ENCODE measurements around the gene BSPRY. TPM values are rescaled to one million over a fixed set of nuclear protein-coding genes. Genes with fewer than 3 reads are reported as not detected.

BSPRY gene
- total RNA-seq, 2 donors from 2014 or later, result 0.48 to 3.8 TPM

DNA sequence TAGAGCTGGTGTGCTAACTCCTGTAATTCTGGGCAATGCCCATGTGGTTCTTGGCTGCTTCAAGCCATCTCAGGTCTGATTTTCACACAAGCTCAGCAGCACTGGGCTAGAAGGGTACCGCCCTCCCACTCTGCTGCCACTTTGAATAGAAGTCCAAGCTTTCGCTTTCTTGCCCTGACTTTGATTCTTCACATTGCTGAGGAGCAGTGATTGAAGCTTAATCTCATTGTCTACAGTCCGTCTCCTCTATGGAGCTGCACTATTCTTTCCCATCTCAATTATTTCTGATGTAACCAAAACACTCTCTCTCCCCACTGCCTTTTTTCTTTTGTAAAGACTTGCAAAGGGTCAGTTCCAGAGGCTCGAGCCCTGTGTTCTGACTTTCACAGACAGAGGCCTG, 33.3 kb upstream of the BSPRY start:
- Histone ChIP-seq H3K4me3 (no peak overlapping the region), H3K27me3 (no peaks in the 10 kb centered on the region), H3K36me3 (no peaks in the 10 kb centered on the region), H3K4me1 (no peaks in the 10 kb centered on the region), H3K27ac (no peak overlapping the region), H3K9me3 (no peaks in the 10 kb centered on the region)
- no peak for DNase-seq (ENCODE audit: low spot score)
- TF ChIP-seq, protein P1, sequence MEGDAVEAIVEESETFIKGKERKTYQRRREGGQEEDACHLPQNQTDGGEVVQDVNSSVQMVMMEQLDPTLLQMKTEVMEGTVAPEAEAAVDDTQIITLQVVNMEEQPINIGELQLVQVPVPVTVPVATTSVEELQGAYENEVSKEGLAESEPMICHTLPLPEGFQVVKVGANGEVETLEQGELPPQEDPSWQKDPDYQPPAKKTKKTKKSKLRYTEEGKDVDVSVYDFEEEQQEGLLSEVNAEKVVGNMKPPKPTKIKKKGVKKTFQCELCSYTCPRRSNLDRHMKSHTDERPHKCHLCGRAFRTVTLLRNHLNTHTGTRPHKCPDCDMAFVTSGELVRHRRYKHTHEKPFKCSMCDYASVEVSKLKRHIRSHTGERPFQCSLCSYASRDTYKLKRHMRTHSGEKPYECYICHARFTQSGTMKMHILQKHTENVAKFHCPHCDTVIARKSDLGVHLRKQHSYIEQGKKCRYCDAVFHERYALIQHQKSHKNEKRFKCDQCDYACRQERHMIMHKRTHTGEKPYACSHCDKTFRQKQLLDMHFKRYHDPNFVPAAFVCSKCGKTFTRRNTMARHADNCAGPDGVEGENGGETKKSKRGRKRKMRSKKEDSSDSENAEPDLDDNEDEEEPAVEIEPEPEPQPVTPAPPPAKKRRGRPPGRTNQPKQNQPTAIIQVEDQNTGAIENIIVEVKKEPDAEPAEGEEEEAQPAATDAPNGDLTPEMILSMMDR (IDR thresholded peaks at IDR 0.05), result no peak

DNA sequence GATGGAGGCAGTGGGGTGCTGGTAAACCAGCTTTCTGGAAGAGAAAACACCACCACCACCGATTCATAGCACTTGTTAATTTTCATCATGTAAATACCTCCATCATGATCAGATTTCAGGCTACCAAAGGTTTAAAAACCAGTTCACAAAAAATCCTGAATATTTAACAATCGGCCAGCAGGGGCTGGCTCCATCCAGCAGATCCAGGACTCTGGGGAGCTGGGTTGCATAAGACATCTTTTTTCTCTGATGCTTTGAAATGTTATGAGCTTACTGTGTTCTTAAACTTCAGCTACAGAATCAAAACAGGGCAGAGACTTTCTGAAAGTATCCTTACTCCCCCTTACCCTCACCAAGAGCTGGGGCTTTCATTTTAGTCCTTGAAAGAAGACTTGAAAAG, 31.6 kb upstream of the BSPRY start:
- Histone ChIP-seq H3K27me3 (no peaks in the 10 kb centered on the region), H3K4me3 (no peak overlapping the region), H3K27ac (no peak overlapping the region), H3K9me3 (no peaks in the 10 kb centered on the region), H3K4me1 (no peaks in the 10 kb centered on the region), H3K36me3 (no peaks in the 10 kb centered on the region)
- TF ChIP-seq, protein P1 (IDR thresholded peaks at IDR 0.05), result peak in 1 of 2 donors; percentile 24
- DNase-seq (ENCODE audit: low spot score), result no peak

DNA sequence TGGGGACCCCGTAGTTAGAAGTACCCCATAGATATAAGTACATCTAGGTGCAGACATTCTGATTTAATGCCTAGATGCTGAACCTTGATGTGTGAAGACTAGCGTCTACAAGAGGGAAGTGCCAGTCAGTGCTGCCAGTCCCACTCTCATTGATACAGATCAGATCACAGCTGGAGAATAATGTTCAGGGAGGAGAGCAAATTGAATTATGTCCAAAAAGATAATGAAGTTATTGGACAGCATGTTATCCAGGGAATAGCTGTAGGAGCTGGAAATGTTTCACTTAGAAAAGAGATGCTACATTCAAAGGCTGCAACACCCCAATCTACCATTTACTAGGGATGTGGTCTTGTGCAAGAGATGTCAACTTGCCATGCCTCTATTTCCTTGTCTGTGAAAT, 30.3 kb upstream of the BSPRY start:
- Histone ChIP-seq H3K9me3 (no peaks in the 10 kb centered on the region), H3K4me3 (no peak overlapping the region), H3K27me3 (no peaks in the 10 kb centered on the region), H3K4me1 (no peaks in the 10 kb centered on the region), H3K27ac (no peak overlapping the region), H3K36me3 (no peaks in the 10 kb centered on the region)
- DNase-seq (ENCODE audit: low spot score), result no peak
- TF ChIP-seq, protein P1 (IDR thresholded peaks at IDR 0.05), result no peak

- Histone ChIP-seq H3K4me1 (no peaks in the 10 kb centered on the region), H3K27ac (no peak overlapping the region), H3K36me3 (no peaks in the 10 kb centered on the region), H3K4me3 (no peak overlapping the region), H3K27me3 (no peaks in the 10 kb centered on the region), H3K9me3 (no peaks in the 10 kb centered on the region)
- TF ChIP-seq, protein P1 (IDR thresholded peaks at IDR 0.05), result no peak
- DNase-seq (ENCODE audit: low spot score), result no peak
Observed at GRCh38 chr9:113320051-113320450, 29.3 kb upstream of the BSPRY start.

DNA sequence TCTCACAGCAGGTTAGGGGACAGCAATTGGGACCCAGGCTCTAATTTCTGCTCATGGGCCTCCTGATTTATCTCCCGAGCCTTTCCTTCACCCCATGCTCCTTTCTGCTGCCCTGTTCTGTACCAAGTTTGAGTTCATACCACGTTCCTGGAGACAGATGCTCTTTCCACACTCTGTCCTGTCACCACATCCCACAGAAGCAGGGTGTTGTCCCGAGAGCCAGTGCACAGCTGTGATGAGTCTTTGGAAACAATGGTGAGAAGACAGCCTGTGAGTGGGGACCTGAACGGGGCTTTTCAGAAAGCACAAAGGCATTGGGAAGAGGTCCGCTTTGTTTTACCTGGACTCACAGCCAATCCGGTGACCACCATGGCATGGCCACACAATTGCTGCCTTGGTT, 26.7 kb upstream of the BSPRY start:
- DNase-seq (ENCODE audit: low spot score), result no peak
- Histone ChIP-seq H3K4me3 (no peak overlapping the region), H3K27me3 (no peaks in the 10 kb centered on the region), H3K36me3 (no peaks in the 10 kb centered on the region), H3K27ac (no peak overlapping the region), H3K4me1 (peaks cover 0 to 3% of the 10 kb centered on the region in 2 donors), H3K9me3 (no peaks in the 10 kb centered on the region)
- TF ChIP-seq, protein P1 (IDR thresholded peaks at IDR 0.05), result no peak

DNA sequence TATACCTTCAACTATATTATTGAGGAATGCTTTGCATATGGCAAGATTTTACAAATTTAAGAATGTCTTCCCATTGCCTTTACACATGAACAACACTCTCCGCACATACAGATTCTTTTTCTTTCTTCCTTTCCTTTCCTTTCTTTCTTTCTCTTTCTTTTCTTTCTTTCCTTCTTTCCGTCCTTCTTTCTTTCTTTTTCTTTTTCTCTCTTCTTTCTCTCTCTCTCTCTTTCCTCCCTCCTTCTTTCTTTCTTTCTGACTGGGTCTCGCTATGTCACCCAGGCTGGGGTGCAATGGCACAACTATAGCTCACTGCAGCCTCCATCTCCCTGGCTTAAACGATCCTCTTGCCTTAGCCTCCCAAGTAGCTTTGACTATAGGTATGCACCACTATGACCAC, 23.1 kb upstream of the BSPRY start:
- H3K27ac ChIP-seq, result no peak overlapping the region
- peaks cover 0 to 6% of the 10 kb centered on the region in 2 donors for H3K4me1 ChIP-seq

More for the DNA sequence above, 23.1 kb upstream of the BSPRY start:
- DNase-seq (ENCODE audit: low spot score), result no peak
- TF ChIP-seq, protein P1 (IDR thresholded peaks at IDR 0.05), result no peak
- Histone ChIP-seq H3K36me3 (no peaks in the 10 kb centered on the region), H3K4me3 (no peak overlapping the region), H3K27me3 (no peaks in the 10 kb centered on the region), H3K9me3 (no peaks in the 10 kb centered on the region)

Data from right atrium auricular region (tissue), 2 donors.